Adipocyte (in vitro differentiated cells): Measurements from ENCODE around the gene TSGA10.
A peak's percentile ranks its signal among the peaks of the same experiment; 100 is the strongest.

ENCODE experiments used
- DNase-seq: peaks from one replicate; pipeline ENCODE4 v3.0.0-alpha.2; 2015; ENCODE audit warnings: low read depth
- H3K27me3 ChIP-seq: replicated peaks from 2 replicates; pipeline ENCODE4 v1.7.0; 2013; ENCODE audit warnings: mild to moderate bottlenecking, low read length, moderate library complexity; ENCODE audit not compliant: control insufficient read depth, insufficient read depth
- H3K36me3 ChIP-seq: 2 replicates; pipeline ENCODE4 v1.7.0; 2013; ENCODE audit warnings: low read length, mild to moderate bottlenecking, moderate library complexity; ENCODE audit not compliant: control insufficient read depth, insufficient read depth, severe bottlenecking
- H3K4me1 ChIP-seq: 2 replicates; pipeline ENCODE4 v1.7.0; 2013; ENCODE audit warnings: mild to moderate bottlenecking, low read length, moderate library complexity; ENCODE audit not compliant: control insufficient read depth, insufficient read depth
- H3K4me3 ChIP-seq: 2 replicates; pipeline ENCODE4 v1.7.0; 2013; ENCODE audit warnings: mild to moderate bottlenecking, low read length, moderate library complexity
- H3K9ac ChIP-seq: 2 replicates; pipeline ENCODE4 v1.7.0; 2013; ENCODE audit warnings: mild to moderate bottlenecking, low read length, moderate library complexity
- H3K9me3 ChIP-seq: 2 replicates; pipeline ENCODE4 v1.7.0; 2013; ENCODE audit warnings: mild to moderate bottlenecking, low read length, moderate library complexity; ENCODE audit not compliant: control insufficient read depth

Gene TSGA10

GRCh38 chr2:98985905-98986666 lies 168.7 kb downstream of the TSGA10 start:
- H3K36me3 ChIP-seq = no peaks in the 10 kb centered on the region

GRCh38 chr2:98975611-98976010 lies 179.1 kb downstream of the TSGA10 start:
- no peaks in the 10 kb centered on the region for H3K4me1 ChIP-seq
- DNase-seq = no peak
- no peaks in the 10 kb centered on the region for H3K27me3 ChIP-seq
- H3K9ac ChIP-seq = no peak overlapping the region
- peaks cover 26% of the 10 kb centered on the region for H3K9me3 ChIP-seq
- no peak overlapping the region for H3K4me3 ChIP-seq
- no peaks in the 10 kb centered on the region for H3K36me3 ChIP-seq

More at GRCh38 chr2:98985905-98986666, 168.7 kb downstream of the TSGA10 start:
- DNase-seq = no peak
- Histone ChIP-seq H3K4me1 (no peaks in the 10 kb centered on the region), H3K9me3 (no peaks in the 10 kb centered on the region), H3K9ac (no peak overlapping the region), H3K27me3 (no peaks in the 10 kb centered on the region), H3K4me3 (no peak overlapping the region)

GRCh38 chr2:98972582-98973167 lies 182.1 kb downstream of the TSGA10 start:
- DNase-seq = no peak
- H3K4me1 ChIP-seq = no peaks in the 10 kb centered on the region
- no peaks in the 10 kb centered on the region for H3K36me3 ChIP-seq
- H3K27me3 ChIP-seq = no peaks in the 10 kb centered on the region
- peaks cover 53% of the 10 kb centered on the region for H3K9me3 ChIP-seq
- no peak overlapping the region for H3K4me3 ChIP-seq
- no peak overlapping the region for H3K9ac ChIP-seq

- Histone ChIP-seq H3K9me3 (peaks cover 8% of the 10 kb centered on the region), H3K4me1 (no peaks in the 10 kb centered on the region), H3K4me3 (no peak overlapping the region), H3K9ac (no peak overlapping the region), H3K36me3 (no peaks in the 10 kb centered on the region), H3K27me3 (no peaks in the 10 kb centered on the region)
- DNase-seq = peak; percentile 38
These were observed 194.8 kb downstream of the TSGA10 start for GRCh38 chr2:98959810-98960507.

- Histone ChIP-seq H3K9me3 (no peaks in the 10 kb centered on the region), H3K4me1 (peaks cover 9% of the 10 kb centered on the region), H3K4me3 (no peak overlapping the region), H3K9ac (no peak overlapping the region), H3K27me3 (no peaks in the 10 kb centered on the region), H3K36me3 (no peaks in the 10 kb centered on the region)
- peak; percentile 64 for DNase-seq
These were observed 201.8 kb downstream of the TSGA10 start for GRCh38 chr2:98952966-98953365.

- Histone ChIP-seq H3K9me3 (no peaks in the 10 kb centered on the region), H3K9ac (no peak overlapping the region), H3K36me3 (no peaks in the 10 kb centered on the region), H3K4me3 (no peak overlapping the region), H3K27me3 (no peaks in the 10 kb centered on the region), H3K4me1 (peaks cover 9% of the 10 kb centered on the region)
- peak; percentile 39 for DNase-seq
These were observed 205.6 kb downstream of the TSGA10 start for GRCh38 chr2:98948956-98949739.

- no peaks in the 10 kb centered on the region for H3K9me3 ChIP-seq
- H3K4me1 ChIP-seq = peaks cover 1% of the 10 kb centered on the region
- H3K36me3 ChIP-seq = no peaks in the 10 kb centered on the region
- no peak for DNase-seq
- no peaks in the 10 kb centered on the region for H3K27me3 ChIP-seq
- H3K9ac ChIP-seq = no peak overlapping the region
- H3K4me3 ChIP-seq = no peak overlapping the region
These were observed 207.2 kb downstream of the TSGA10 start for GRCh38 chr2:98947554-98947953.
